Measurements from ENCODE around the gene ADAMTS6.
"Not testable (repeated sequence)": the region's sequence is repeated elsewhere in the genome, so short reads cannot be mapped to it uniquely, and the experiment has no call there.

DNA sequence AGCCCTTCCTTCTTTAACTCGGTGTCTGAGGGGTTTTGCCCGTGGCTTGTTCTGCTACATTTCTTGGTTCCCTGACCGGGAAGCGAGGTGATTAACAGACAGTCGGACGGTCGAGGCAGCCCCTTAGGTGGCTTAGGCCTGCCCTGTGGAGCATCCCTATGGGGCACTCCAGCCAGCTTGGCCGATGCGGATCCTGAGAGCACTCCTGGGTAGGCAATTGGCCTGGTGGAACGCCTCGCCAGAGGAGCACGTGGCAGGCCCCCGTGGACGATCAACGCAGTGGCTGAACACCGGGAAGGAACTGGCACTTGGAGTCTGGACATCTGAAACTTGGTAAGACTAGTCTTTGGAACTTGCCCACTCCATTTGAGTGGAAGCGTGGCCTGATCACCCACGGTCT is 307.5 kb downstream of the ADAMTS6 start:
- not testable (repeated sequence) for TF ChIP-seq POLR2A (IDR thresholded peaks at IDR 0.05; ENCODE audit: low read depth, low read length); TAF1 (IDR thresholded peaks at IDR 0.05; ENCODE audit: borderline replicate concordance, low read depth, low read length); POLR2AphosphoS5 (IDR thresholded peaks at IDR 0.05; ENCODE audit: low read depth, low read length)

All from GM12892 (cell line).